SK-N-MC (cell line): ENCODE data around the gene USP48.

ENCODE experiments used
- EZH2 ChIP-seq: fragments of 200-600 bp; sonication (generic); IDR thresholded peaks from one replicate; pipeline ENCODE4 v1.6.1; 2017; ENCODE audit warnings: antibody characterized with exemption
- FOXP2 ChIP-seq: optimal IDR thresholded peaks from 2 replicates; pipeline ENCODE3; 2011; ENCODE audit warnings: mild to moderate bottlenecking, moderate library complexity; ENCODE audit not compliant: insufficient read depth; ENCODE audit errors: extremely low read length, control extremely low read depth
- POLR2AphosphoS5 ChIP-seq: IDR thresholded peaks from 2 replicates; pipeline ENCODE4 v1.6.1; 2012; ENCODE audit warnings: mild to moderate bottlenecking, low read depth, low read length, borderline replicate concordance

DNA sequence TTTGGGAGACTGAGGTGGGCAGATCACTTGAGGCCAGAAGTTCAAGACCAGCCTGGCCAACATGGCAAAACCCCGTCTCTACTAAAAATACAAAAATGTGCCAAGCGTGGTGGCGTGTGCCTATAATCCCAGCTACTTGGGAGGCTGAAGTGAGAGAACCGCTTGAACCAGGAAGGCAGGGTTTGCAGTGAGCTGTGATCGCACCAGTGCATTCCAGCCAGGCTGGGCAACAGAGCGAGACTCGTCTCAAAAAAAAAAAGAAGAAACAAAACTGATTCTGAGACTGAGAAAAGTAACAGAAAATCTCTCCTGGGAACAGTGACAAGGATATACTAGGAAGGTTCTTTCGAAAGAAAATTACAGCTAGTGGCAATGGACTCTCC lies 20.9 kb downstream of the USP48 start:
- TF ChIP-seq POLR2AphosphoS5 (no peak), EZH2 (no peak), FOXP2 (no peak)
